Endodermal cell (in vitro differentiated cells): ENCODE data around the gene COG5. TPM values are rescaled to one million over a fixed set of nuclear protein-coding genes. Genes with fewer than 3 reads are reported as not detected.

Source experiments
- DNase-seq: peaks from one replicate; pipeline ENCODE4 v3.0.0-alpha.2; 2017
- H3K27ac ChIP-seq: 2 replicates; pipeline ENCODE4 v1.5.1; 2013; ENCODE audit warnings: mild to moderate bottlenecking, low read depth, low read length, moderate library complexity
- H3K27me3 ChIP-seq: 2 replicates; pipeline ENCODE4 v1.6.1; 2013; ENCODE audit warnings: mild to moderate bottlenecking, low read length, moderate library complexity; ENCODE audit not compliant: insufficient read depth, control insufficient read depth, poor library complexity, severe bottlenecking
- H3K36me3 ChIP-seq: 2 replicates; pipeline ENCODE4 v1.7.0; 2013; ENCODE audit warnings: mild to moderate bottlenecking, low read length, moderate library complexity; ENCODE audit not compliant: control insufficient read depth, insufficient read depth
- H3K4me1 ChIP-seq: one replicate; pipeline ENCODE4 v1.7.0; 2013; ENCODE audit warnings: low read length; ENCODE audit not compliant: control insufficient read depth, insufficient read depth
- H3K4me3 ChIP-seq: 2 replicates; pipeline ENCODE4 v1.5.1; 2013; ENCODE audit warnings: mild to moderate bottlenecking, low read length, moderate library complexity
- H3K9ac ChIP-seq: 2 replicates; pipeline ENCODE4 v1.6.1; 2013; ENCODE audit warnings: mild to moderate bottlenecking, low read length, moderate library complexity; ENCODE audit not compliant: poor library complexity, severe bottlenecking; ENCODE audit errors: extremely low read depth
- H3K9me3 ChIP-seq: 2 replicates; pipeline ENCODE4 v1.6.1; 2013; ENCODE audit warnings: mild to moderate bottlenecking, low read length, moderate library complexity; ENCODE audit not compliant: control insufficient read depth
- H3K27ac Mint-ChIP-seq: 2 replicates; pipeline ENCODE4 v1.8.0; 2020; ENCODE audit warnings: mixed read lengths
- H3K27me3 Mint-ChIP-seq: 2 replicates; pipeline ENCODE4 v1.8.0; 2021; ENCODE audit warnings: mild to moderate bottlenecking, mixed read lengths; ENCODE audit not compliant: insufficient read depth
- H3K36me3 Mint-ChIP-seq: 2 replicates; pipeline ENCODE4 v1.8.0; 2020; ENCODE audit warnings: low read depth, mixed read lengths
- H3K4me1 Mint-ChIP-seq: 2 replicates; pipeline ENCODE4 v1.8.0; 2020; ENCODE audit warnings: mixed read lengths
- H3K4me3 Mint-ChIP-seq: 2 replicates; pipeline ENCODE4 v1.8.0; 2020; ENCODE audit warnings: mild to moderate bottlenecking, moderate library complexity, mixed read lengths
- H3K9me3 Mint-ChIP-seq: 2 replicates; pipeline ENCODE4 v1.8.0; 2020; ENCODE audit warnings: mild to moderate bottlenecking, mixed read lengths
- WGBS, 2 experiments: methylation state at CpG; one replicate each; pipeline versions ENCODE4 v1.1.5 to v1.1.7; 2013; ENCODE audit warnings: missing lambda C conversion rate in 2 of 2, mixed read lengths in 1 of 2; ENCODE audit not compliant: insufficient coverage in 1 of 2, insufficient read length in 1 of 2; 5-methylcytosine and 5-hydroxymethylcytosine counted together
- total RNA-seq, 2 donors: library from RNA; stranded (reverse); fragmentation: NEBNext Ultra II Directional in 1 of 2; extraction: Animal tissue kit (Norgen Biotek cat#: 25700) in 1 of 2; gene quantifications; 2 replicates in 1 of 2; 3 replicates in 1 of 2; pipeline ENCODE4 v1.2.1, GENCODE V29; 2021
- TF ChIP-seq, protein P1 (sequence below): fragments of 200-600 bp; sonication (generic); conservative IDR thresholded peaks from 2 replicates; pipeline ENCODE4 v1.5.0; 2021; ENCODE audit warnings: antibody characterized with exemption, mild to moderate bottlenecking

COG5 gene
- total RNA-seq, 2 donors from 2014 or later, result 25.5 to 34.7 TPM

GRCh38 chr7:107326061-107326460, 237.7 kb downstream of the COG5 start:
- TF ChIP-seq, protein P1, sequence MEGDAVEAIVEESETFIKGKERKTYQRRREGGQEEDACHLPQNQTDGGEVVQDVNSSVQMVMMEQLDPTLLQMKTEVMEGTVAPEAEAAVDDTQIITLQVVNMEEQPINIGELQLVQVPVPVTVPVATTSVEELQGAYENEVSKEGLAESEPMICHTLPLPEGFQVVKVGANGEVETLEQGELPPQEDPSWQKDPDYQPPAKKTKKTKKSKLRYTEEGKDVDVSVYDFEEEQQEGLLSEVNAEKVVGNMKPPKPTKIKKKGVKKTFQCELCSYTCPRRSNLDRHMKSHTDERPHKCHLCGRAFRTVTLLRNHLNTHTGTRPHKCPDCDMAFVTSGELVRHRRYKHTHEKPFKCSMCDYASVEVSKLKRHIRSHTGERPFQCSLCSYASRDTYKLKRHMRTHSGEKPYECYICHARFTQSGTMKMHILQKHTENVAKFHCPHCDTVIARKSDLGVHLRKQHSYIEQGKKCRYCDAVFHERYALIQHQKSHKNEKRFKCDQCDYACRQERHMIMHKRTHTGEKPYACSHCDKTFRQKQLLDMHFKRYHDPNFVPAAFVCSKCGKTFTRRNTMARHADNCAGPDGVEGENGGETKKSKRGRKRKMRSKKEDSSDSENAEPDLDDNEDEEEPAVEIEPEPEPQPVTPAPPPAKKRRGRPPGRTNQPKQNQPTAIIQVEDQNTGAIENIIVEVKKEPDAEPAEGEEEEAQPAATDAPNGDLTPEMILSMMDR, result no peak
- Histone ChIP-seq H3K27ac (no peak overlapping the region), H3K9me3 (peaks cover 6% of the 10 kb centered on the region), H3K9ac (no peak overlapping the region), H3K27me3 (no peaks in the 10 kb centered on the region), H3K4me3 (no peak overlapping the region), H3K36me3 (peaks cover 12% of the 10 kb centered on the region), H3K4me1 (no peaks in the 10 kb centered on the region)
- DNase-seq, result no peak
- Mint-ChIP-seq H3K9me3 (no peaks in the 10 kb centered on the region), H3K27me3 (no peaks in the 10 kb centered on the region), H3K27ac (no peak overlapping the region), H3K4me3 (no peak overlapping the region), H3K4me1 (peaks cover 6% of the 10 kb centered on the region), H3K36me3 (peaks cover 20% of the 10 kb centered on the region)
- 90 to 100% methylated on average over 3 of the region's 3 CpGs for WGBS, 2 experiments

DNA sequence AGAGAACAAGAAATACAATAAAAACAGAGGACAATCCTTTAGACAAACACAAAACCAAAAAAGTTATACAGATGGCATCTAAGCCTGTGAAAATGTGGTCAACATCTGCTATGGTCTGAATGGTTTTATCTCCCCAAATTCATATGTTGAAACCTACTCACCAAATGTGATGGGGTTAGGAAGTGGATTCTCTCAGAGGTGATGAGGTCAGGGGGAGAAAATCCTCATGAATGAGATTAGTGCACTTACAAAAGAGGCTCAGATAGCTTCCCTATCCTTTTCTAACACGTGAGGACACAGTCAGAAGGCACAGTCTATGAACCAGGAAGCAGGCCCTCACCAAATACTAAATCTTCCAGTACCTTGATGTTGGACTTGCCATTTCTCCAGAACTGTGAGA, 241.7 kb downstream of the COG5 start:
- H3K4me1 ChIP-seq, result peaks cover 3% of the 10 kb centered on the region
- H3K9me3 ChIP-seq, result peaks cover 6% of the 10 kb centered on the region
- no peak for DNase-seq
- Mint-ChIP-seq H3K9me3 (no peaks in the 10 kb centered on the region), H3K27ac (peak overlapping the region; percentile 48), H3K4me3 (no peak overlapping the region), H3K27me3 (no peaks in the 10 kb centered on the region), H3K36me3 (peaks cover 19% of the 10 kb centered on the region), H3K4me1 (peaks cover 16% of the 10 kb centered on the region)
- TF ChIP-seq, protein P1, result no peak
- H3K9ac ChIP-seq, result no peak overlapping the region
- H3K4me3 ChIP-seq, result peak overlapping the region; percentile 19
- no peaks in the 10 kb centered on the region for H3K27me3 ChIP-seq
- no peak overlapping the region for H3K27ac ChIP-seq
- H3K36me3 ChIP-seq, result peaks cover 12% of the 10 kb centered on the region
- WGBS, 2 experiments, result 67 to 100% methylated on average over 1 of the region's 1 CpG

GRCh38 chr7:107321611-107322010, 242.1 kb downstream of the COG5 start:
- Mint-ChIP-seq H3K9me3 (no peaks in the 10 kb centered on the region), H3K4me3 (no peak overlapping the region), H3K36me3 (peaks cover 17% of the 10 kb centered on the region), H3K27me3 (no peaks in the 10 kb centered on the region), H3K27ac (no peak overlapping the region), H3K4me1 (peaks cover 16% of the 10 kb centered on the region)
- Histone ChIP-seq H3K27ac (no peak overlapping the region), H3K9ac (no peak overlapping the region), H3K4me3 (no peak overlapping the region), H3K4me1 (peaks cover 3% of the 10 kb centered on the region), H3K36me3 (peaks cover 12% of the 10 kb centered on the region), H3K27me3 (no peaks in the 10 kb centered on the region), H3K9me3 (peaks cover 6% of the 10 kb centered on the region)
- no CpG with 5 or more reads among the region's 1 CpG for WGBS, 2 experiments
- DNase-seq, result no peak
- TF ChIP-seq, protein P1, result no peak
